Measurements from ENCODE around the gene SATB2. TPM values are rescaled to one million over a fixed set of nuclear protein-coding genes. Genes with fewer than 3 reads are reported as not detected.

SATB2 gene
- total and polyA plus RNA-seq, 2 donors from 2014 or later, result 1.3 to 17.5 TPM

- no peak for FAIRE-seq
- intact Hi-C loops (cut with DNase I), result no loop called here
- H3K9ac ChIP-seq (ENCODE audit: low read length in 3 of 3), result no peak overlapping the region
- no peak overlapping the region for H3K4me3 ChIP-seq (ENCODE audit: low read length in 3 of 3)
- no peaks in the 10 kb centered on the region for H3K9me3 ChIP-seq (ENCODE audit: control insufficient read depth in 2 of 3, insufficient read depth in 1 of 3, low read length in 3 of 3)
- H3K4me1 ChIP-seq (ENCODE audit: control insufficient read depth in 2 of 3, insufficient read depth in 2 of 3, low read depth in 1 of 3, low read length in 3 of 3), result no peaks in the 10 kb centered on the region
- no peaks in the 10 kb centered on the region for H3K27me3 ChIP-seq (ENCODE audit: control insufficient read depth, insufficient read depth, low read length)
- no peak overlapping the region for H3K27ac ChIP-seq (ENCODE audit: low read depth in 2 of 2, low read length in 2 of 2)
- H3K36me3 ChIP-seq (ENCODE audit: control insufficient read depth in 2 of 3, insufficient read depth in 3 of 3, low read length in 3 of 3), result no peaks in the 10 kb centered on the region
- TF ChIP-seq CTCF (IDR thresholded peaks at IDR 0.05; ENCODE audit: borderline replicate concordance, extremely low read depth, insufficient read depth), result no peak
- no peak for DNase-seq
These were observed 52.9 kb downstream of the SATB2 start for GRCh38 chr2:199404841-199405240.

GRCh38 chr2:199395311-199395710, 62.4 kb downstream of the SATB2 start:
- intact Hi-C loops (cut with DNase I), result no loop called here
- H3K4me1 ChIP-seq (ENCODE audit: control insufficient read depth in 2 of 3, insufficient read depth in 2 of 3, low read depth in 1 of 3, low read length in 3 of 3), result no peaks in the 10 kb centered on the region
- FAIRE-seq (no peak), DNase-seq (no peak)
- no peak overlapping the region for H3K27ac ChIP-seq (ENCODE audit: low read depth in 2 of 2, low read length in 2 of 2)
- H3K27me3 ChIP-seq (ENCODE audit: control insufficient read depth, insufficient read depth, low read length), result no peaks in the 10 kb centered on the region
- H3K36me3 ChIP-seq (ENCODE audit: control insufficient read depth in 2 of 3, insufficient read depth in 3 of 3, low read length in 3 of 3), result no peaks in the 10 kb centered on the region
- H3K9me3 ChIP-seq (ENCODE audit: control insufficient read depth in 2 of 3, insufficient read depth in 1 of 3, low read length in 3 of 3), result no peaks in the 10 kb centered on the region
- TF ChIP-seq CTCF (IDR thresholded peaks at IDR 0.05; ENCODE audit: borderline replicate concordance, extremely low read depth, insufficient read depth), result no peak
- no peak overlapping the region for H3K9ac ChIP-seq (ENCODE audit: low read length in 3 of 3)
- H3K4me3 ChIP-seq (ENCODE audit: low read length in 3 of 3), result no peak overlapping the region

GRCh38 chr2:199392363-199392762, 65.4 kb downstream of the SATB2 start:
- Histone ChIP-seq H3K27me3 (ENCODE audit: control insufficient read depth, insufficient read depth, low read length) (no peaks in the 10 kb centered on the region), H3K4me3 (ENCODE audit: low read length in 3 of 3) (no peak overlapping the region), H3K36me3 (ENCODE audit: control insufficient read depth in 2 of 3, insufficient read depth in 3 of 3, low read length in 3 of 3) (no peaks in the 10 kb centered on the region), H3K9me3 (ENCODE audit: control insufficient read depth in 2 of 3, insufficient read depth in 1 of 3, low read length in 3 of 3) (no peaks in the 10 kb centered on the region), H3K9ac (ENCODE audit: low read length in 3 of 3) (no peak overlapping the region), H3K27ac (ENCODE audit: low read depth in 2 of 2, low read length in 2 of 2) (no peak overlapping the region), H3K4me1 (ENCODE audit: control insufficient read depth in 2 of 3, insufficient read depth in 2 of 3, low read depth in 1 of 3, low read length in 3 of 3) (no peaks in the 10 kb centered on the region)
- no peak for FAIRE-seq
- intact Hi-C loops (cut with DNase I), result no loop called here
- DNase-seq, result no peak
- no peak for TF ChIP-seq CTCF (IDR thresholded peaks at IDR 0.05; ENCODE audit: borderline replicate concordance, extremely low read depth, insufficient read depth)

GRCh38 chr2:199388728-199389268, 68.9 kb downstream of the SATB2 start:
- H3K36me3 ChIP-seq (ENCODE audit: control insufficient read depth in 2 of 3, insufficient read depth in 3 of 3, low read length in 3 of 3), result no peaks in the 10 kb centered on the region
- no peak for TF ChIP-seq CTCF (IDR thresholded peaks at IDR 0.05; ENCODE audit: borderline replicate concordance, extremely low read depth, insufficient read depth)
- no peak overlapping the region for H3K4me3 ChIP-seq (ENCODE audit: low read length in 3 of 3)
- no peaks in the 10 kb centered on the region for H3K27me3 ChIP-seq (ENCODE audit: control insufficient read depth, insufficient read depth, low read length)
- no peak for DNase-seq
- intact Hi-C loops (cut with DNase I), result no loop called here
- no peaks in the 10 kb centered on the region for H3K9me3 ChIP-seq (ENCODE audit: control insufficient read depth in 2 of 3, insufficient read depth in 1 of 3, low read length in 3 of 3)
- no peaks in the 10 kb centered on the region for H3K4me1 ChIP-seq (ENCODE audit: control insufficient read depth in 2 of 3, insufficient read depth in 2 of 3, low read depth in 1 of 3, low read length in 3 of 3)
- no peak overlapping the region for H3K27ac ChIP-seq (ENCODE audit: low read depth in 2 of 2, low read length in 2 of 2)
- H3K9ac ChIP-seq (ENCODE audit: low read length in 3 of 3), result no peak overlapping the region
- FAIRE-seq, result no peak

Measured in kidney (tissue), 14 donors.